HCT116 (cell line): ENCODE measurements around the gene F2R.

Experiments used
- POLR2AphosphoS5 ChIP-seq: IDR thresholded peaks from 2 replicates; pipeline ENCODE4 v1.6.1; 2011; ENCODE audit warnings: mild to moderate bottlenecking, low read depth, low read length, moderate library complexity
- TF ChIP-seq, protein P1 (sequence below): IDR thresholded peaks from 2 replicates; pipeline ENCODE4 v1.6.1; 2012

GRCh38 chr5:76691467-76692273 lies 24.3 kb upstream of the F2R start:
- TF ChIP-seq, protein P1, sequence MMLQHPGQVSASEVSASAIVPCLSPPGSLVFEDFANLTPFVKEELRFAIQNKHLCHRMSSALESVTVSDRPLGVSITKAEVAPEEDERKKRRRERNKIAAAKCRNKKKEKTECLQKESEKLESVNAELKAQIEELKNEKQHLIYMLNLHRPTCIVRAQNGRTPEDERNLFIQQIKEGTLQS = no peak
- no peak for TF ChIP-seq POLR2AphosphoS5
